ENCODE measurements around the gene MTG2. TPM values are rescaled to one million over a fixed set of nuclear protein-coding genes. Genes with fewer than 3 reads are reported as not detected.

Gene MTG2
- total and polyA plus RNA-seq, 2 of the 13 experiments (the other 11 are each of a cell fraction or from before 2014, with no cell fraction given) = 20.4 to 37.8 TPM

GRCh38 chr20:62150310-62150575 lies 32.6 kb upstream of the MTG2 start (continued):
- TF ChIP-seq PRDM4 (CRISPR knock-in tag; IDR thresholded peaks at IDR 0.05; ENCODE audit: borderline replicate concordance) (no peak), ZHX1 (CRISPR knock-in tag; IDR thresholded peaks at IDR 0.05; ENCODE audit: low read depth) (no peak), HOXA3 (CRISPR knock-in tag; IDR thresholded peaks at IDR 0.05) (peak; percentile 9; the same call in 1 of the 2 replicates), PATZ1 (CRISPR knock-in tag; IDR thresholded peaks at IDR 0.05) (no peak), ZNF768 (CRISPR knock-in tag; IDR thresholded peaks at IDR 0.05) (peak; percentile 29; the same call in 1 of the 2 replicates), ZNF704 (CRISPR knock-in tag; IDR thresholded peaks at IDR 0.05; ENCODE audit: borderline replicate concordance) (no peak)

Measured in HepG2 (cell line).